22Rv1 (cell line): ENCODE measurements around the gene LIMA1.

Experiments
- ZFX ChIP-seq: fragments of 450-650 bp; IDR thresholded peaks from 2 replicates; pipeline ENCODE4 v1.6.1; 2017; ENCODE audit warnings: antibody characterized with exemption, borderline replicate concordance
- TF ChIP-seq, protein P1 (sequence below): fragments of 450-650 bp; IDR thresholded peaks from 2 replicates; pipeline ENCODE4 v1.5.1; 2017; ENCODE audit warnings: mild to moderate bottlenecking

DNA sequence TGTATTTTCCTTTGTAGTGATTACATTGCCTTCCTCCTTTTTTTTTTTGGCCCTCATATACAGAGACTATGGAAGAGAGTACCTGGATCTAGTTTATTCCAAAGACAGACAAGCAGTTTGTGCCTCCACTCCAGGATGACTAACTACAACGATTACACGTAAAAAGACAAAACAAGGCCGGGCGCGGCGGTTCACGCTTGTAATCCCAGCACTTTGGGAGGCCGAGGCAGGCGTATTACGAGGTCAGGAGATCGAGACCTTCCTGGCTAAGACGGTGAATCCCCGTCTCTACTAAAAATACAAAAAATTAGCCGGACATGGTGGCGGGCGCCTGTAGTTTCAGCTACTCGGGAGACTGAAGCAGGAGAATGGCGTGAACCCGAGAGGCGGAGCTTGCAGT is 118.4 kb downstream of the LIMA1 start:
- TF ChIP-seq, protein P1, sequence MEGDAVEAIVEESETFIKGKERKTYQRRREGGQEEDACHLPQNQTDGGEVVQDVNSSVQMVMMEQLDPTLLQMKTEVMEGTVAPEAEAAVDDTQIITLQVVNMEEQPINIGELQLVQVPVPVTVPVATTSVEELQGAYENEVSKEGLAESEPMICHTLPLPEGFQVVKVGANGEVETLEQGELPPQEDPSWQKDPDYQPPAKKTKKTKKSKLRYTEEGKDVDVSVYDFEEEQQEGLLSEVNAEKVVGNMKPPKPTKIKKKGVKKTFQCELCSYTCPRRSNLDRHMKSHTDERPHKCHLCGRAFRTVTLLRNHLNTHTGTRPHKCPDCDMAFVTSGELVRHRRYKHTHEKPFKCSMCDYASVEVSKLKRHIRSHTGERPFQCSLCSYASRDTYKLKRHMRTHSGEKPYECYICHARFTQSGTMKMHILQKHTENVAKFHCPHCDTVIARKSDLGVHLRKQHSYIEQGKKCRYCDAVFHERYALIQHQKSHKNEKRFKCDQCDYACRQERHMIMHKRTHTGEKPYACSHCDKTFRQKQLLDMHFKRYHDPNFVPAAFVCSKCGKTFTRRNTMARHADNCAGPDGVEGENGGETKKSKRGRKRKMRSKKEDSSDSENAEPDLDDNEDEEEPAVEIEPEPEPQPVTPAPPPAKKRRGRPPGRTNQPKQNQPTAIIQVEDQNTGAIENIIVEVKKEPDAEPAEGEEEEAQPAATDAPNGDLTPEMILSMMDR: no peak
- TF ChIP-seq ZFX: no peak
